Transverse colon (tissue), 4 donors: Measurements from ENCODE around the gene CRTC1. TPM values are rescaled to one million over a fixed set of nuclear protein-coding genes. Genes with fewer than 3 reads are reported as not detected.

Experiments
- DNase-seq: peaks from one replicate; pipeline ENCODE4 v3.0.0-alpha.2; 2019
- H3K27ac ChIP-seq, 4 donors: fragments of 200-600 bp; sonication (generic); 2 replicates each; pipeline ENCODE4 v1.5.1; 2016 to 2018; ENCODE audit warnings: inconsistent platforms in 4 of 4
- H3K27me3 ChIP-seq: fragments of 200-600 bp; sonication (generic); 2 replicates; pipeline ENCODE4 v1.5.1; 2017; ENCODE audit warnings: inconsistent platforms
- H3K36me3 ChIP-seq, 4 donors: fragments of 200-600 bp; sonication (generic); 2 replicates each; pipeline ENCODE4 v1.5.1; 2017 to 2019; ENCODE audit warnings: inconsistent platforms in 4 of 4
- H3K4me1 ChIP-seq, 4 donors: fragments of 200-600 bp; sonication (generic); 2 replicates each; pipeline ENCODE4 v1.5.1; 2017 to 2020; ENCODE audit warnings: inconsistent platforms in 4 of 4
- H3K4me3 ChIP-seq, 4 donors: fragments of 200-600 bp; sonication (generic); 1 replicate in 1 of 4; 2 replicates in 3 of 4; pipeline versions ENCODE4 v1.5.1 to v1.6.1; 2017 to 2019; ENCODE audit warnings: inconsistent platforms in 4 of 4
- H3K9me3 ChIP-seq, 2 donors: fragments of 200-600 bp; sonication (generic); 2 replicates each; pipeline ENCODE4 v1.5.1; 2017 to 2019; ENCODE audit warnings: inconsistent platforms in 2 of 2
- EP300 ChIP-seq: sonication (generic); formaldehyde crosslinking; IDR thresholded peaks from one replicate; pipeline ENCODE4 v1.6.1; 2017; ENCODE audit warnings: antibody characterized with exemption, low read depth
- POLR2A ChIP-seq: fragments of 450-650 bp; IDR thresholded peaks from one replicate; pipeline ENCODE4 v1.6.1; 2016; ENCODE audit warnings: antibody characterized with exemption, mild to moderate bottlenecking, moderate library complexity
- POLR2AphosphoS5 ChIP-seq, 3 donors: sonication (generic); formaldehyde crosslinking; IDR thresholded peaks; one replicate each; pipeline ENCODE4 v1.6.1; 2016; ENCODE audit warnings: antibody characterized with exemption in 3 of 3
- WGBS, 2 donors: methylation state at CpG; one replicate each; pipeline ENCODE4 v1.1.5; 2018; ENCODE audit warnings: low coverage in 1 of 2; 5-methylcytosine and 5-hydroxymethylcytosine counted together
- in situ Hi-C, 4 donors: fragments of 200-750 bp; cut with MboI; loops; one replicate each; pipeline versions ENCODE4 v1.15.0 to v1.15.1; 2017; ENCODE audit warnings: low sequenced_read_pairs in 3 of 4, low pct_ligation_motif_present in 1 of 4, low pct_unique_long_range_greater_than_20kb in 1 of 4
- intact Hi-C: fragments of 100-400 bp; cut with DNase I; formaldehyde crosslinking; loops from one replicate; pipeline ENCODE4 v1.15.1; 2023; ENCODE audit warnings: low total_unique reads
- total RNA-seq, 4 donors: library from RNA; depleted of rRNA; stranded (reverse); fragments of >200 nt; gene quantifications; one replicate each; pipeline ENCODE4 v1.1.0, GENCODE V29; 2016
- TF ChIP-seq, protein P1 (sequence below), 5 experiments: fragments of 200-600 bp in 3 of 5; fragments of 450-650 bp in 2 of 5; sonication (generic) in 3 of 5; IDR thresholded peaks; 1 replicate in 2 of 5; 2 replicates in 3 of 5; pipeline ENCODE4 v1.5.1; 2016 to 2017; ENCODE audit warnings: antibody characterized with exemption in 5 of 5, inconsistent platforms in 3 of 5, mild to moderate bottlenecking in 2 of 5, moderate library complexity in 1 of 5

Gene CRTC1
- total RNA-seq, 4 donors from 2014 or later: 6.2 to 17.6 (median 7.7) TPM

DNA sequence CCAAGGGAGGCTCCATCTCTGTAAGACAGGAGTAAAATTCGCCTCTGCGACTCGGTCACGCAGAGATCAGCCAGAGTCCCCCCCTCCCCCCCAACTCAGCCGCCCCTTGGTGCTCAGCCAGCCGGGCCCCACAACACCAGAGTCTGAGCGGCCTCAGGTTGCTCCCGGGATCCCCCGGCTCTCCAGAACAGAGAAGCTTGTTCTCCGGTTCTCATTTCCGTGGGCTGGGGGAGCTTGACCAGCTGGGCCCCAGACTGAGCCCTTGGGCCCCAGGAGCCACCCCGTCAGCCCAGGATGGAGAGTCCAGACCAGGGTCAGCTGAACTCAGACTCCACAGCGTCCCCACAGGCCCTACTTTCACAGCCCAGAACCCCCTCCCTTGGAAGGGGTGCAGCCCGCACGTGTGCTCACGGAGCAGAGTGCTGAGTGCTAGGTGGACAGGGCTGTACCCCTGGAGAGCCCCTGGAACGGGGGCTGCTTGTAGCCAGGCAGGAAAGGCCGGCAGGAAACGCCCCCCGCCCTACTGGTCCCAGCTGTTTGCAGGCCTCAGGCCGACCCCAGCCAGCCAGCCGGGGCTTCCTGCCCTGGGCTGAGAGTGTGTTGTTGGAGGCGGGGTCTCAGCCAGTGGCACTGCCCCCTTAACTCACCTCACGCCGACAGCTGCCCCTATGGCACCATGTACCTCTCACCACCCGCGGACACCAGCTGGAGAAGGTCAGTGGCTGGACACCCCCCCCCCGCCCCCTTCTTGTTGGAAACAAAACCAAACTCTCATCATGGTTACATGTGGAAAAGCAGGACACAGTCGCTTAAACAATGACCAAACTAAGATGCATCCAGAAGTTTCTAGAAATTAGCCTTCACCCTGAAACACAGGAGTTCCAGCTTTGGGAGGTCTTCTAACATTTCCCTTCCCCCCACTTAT is 63.2 kb downstream of the CRTC1 start:
- TF ChIP-seq POLR2AphosphoS5 (IDR thresholded peaks at IDR 0.05): no peak
- TF ChIP-seq POLR2A: no peak
- TF ChIP-seq EP300: no peak
- TF ChIP-seq, protein P1, sequence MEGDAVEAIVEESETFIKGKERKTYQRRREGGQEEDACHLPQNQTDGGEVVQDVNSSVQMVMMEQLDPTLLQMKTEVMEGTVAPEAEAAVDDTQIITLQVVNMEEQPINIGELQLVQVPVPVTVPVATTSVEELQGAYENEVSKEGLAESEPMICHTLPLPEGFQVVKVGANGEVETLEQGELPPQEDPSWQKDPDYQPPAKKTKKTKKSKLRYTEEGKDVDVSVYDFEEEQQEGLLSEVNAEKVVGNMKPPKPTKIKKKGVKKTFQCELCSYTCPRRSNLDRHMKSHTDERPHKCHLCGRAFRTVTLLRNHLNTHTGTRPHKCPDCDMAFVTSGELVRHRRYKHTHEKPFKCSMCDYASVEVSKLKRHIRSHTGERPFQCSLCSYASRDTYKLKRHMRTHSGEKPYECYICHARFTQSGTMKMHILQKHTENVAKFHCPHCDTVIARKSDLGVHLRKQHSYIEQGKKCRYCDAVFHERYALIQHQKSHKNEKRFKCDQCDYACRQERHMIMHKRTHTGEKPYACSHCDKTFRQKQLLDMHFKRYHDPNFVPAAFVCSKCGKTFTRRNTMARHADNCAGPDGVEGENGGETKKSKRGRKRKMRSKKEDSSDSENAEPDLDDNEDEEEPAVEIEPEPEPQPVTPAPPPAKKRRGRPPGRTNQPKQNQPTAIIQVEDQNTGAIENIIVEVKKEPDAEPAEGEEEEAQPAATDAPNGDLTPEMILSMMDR (IDR thresholded peaks at IDR 0.05): no peak
- no peak for DNase-seq
- WGBS, 2 donors: 80% methylated on average over 22 of the region's 29 CpGs; no CpG with 5 or more reads in 1 of the 2 donors
- H3K9me3 ChIP-seq: no peaks in the 10 kb centered on the region
- intact Hi-C loops: no loop called here
- in situ Hi-C loops: no loop called here
- H3K27me3 ChIP-seq: no peaks in the 10 kb centered on the region
- H3K4me1 ChIP-seq: peaks cover 15 to 21% (median 20%) of the 10 kb centered on the region in 4 donors
- H3K36me3 ChIP-seq: no peaks in the 10 kb centered on the region
- H3K27ac ChIP-seq: no peak overlapping the region
- H3K4me3 ChIP-seq: no peak overlapping the region

DNA sequence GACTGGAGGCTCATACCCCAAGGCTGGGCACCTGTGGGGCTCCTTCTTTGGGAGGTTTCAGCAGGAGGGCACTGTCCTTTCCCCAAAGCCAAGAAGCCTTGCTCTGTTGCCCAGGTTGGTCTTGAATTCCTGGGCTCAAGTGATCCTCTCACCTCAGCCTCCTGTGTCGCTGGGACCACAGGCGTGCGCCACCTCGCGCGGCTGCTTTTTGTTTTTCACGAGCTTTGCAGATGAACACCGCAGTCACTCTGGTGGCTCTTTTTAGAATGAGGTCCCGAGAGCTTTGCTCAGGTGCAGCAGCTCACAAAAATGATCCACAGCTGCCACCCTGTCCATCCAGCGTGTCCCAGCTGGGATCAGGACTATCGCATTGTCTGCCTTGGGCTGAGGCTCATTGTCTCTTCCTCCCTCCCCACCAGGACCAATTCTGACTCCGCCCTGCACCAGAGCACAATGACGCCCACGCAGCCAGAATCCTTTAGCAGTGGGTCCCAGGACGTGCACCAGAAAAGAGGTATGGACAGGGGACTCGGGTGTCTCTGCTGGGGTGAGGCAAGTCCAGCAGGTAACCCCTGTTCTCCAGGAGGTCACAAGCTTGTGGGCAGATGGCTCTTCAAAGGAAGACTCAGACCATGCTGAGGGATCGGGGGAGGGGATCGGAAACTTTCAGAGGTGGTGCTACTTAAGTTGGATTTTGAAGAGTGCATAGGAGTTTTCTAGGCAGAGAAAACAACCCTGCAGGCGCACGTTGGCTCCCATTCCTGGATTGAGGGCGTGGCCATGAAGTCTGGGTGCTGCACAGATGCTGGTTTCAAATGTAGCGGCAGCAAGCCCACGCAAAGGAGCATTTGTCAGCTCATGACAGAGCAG is 66.1 kb downstream of the CRTC1 start:
- Histone ChIP-seq H3K36me3 (no peaks in the 10 kb centered on the region), H3K27me3 (no peaks in the 10 kb centered on the region), H3K27ac (no peak overlapping the region), H3K4me3 (no peak overlapping the region), H3K4me1 (no peaks in the 10 kb centered on the region), H3K9me3 (no peaks in the 10 kb centered on the region)
- in situ Hi-C loops: no loop called here
- DNase-seq: no peak
- intact Hi-C loops: loop anchor here (10.0 kb wide), 1 partner anchor 255 kb away; no protein-coding TSS in a partner anchor
- 77 to 93% methylated on average over 7 to 23 of the region's 23 CpGs for WGBS, 2 donors
- no peak for TF ChIP-seq EP300
- TF ChIP-seq, protein P1 (IDR thresholded peaks at IDR 0.05): no peak
- TF ChIP-seq POLR2A: no peak
- TF ChIP-seq POLR2AphosphoS5 (IDR thresholded peaks at IDR 0.05): no peak

DNA sequence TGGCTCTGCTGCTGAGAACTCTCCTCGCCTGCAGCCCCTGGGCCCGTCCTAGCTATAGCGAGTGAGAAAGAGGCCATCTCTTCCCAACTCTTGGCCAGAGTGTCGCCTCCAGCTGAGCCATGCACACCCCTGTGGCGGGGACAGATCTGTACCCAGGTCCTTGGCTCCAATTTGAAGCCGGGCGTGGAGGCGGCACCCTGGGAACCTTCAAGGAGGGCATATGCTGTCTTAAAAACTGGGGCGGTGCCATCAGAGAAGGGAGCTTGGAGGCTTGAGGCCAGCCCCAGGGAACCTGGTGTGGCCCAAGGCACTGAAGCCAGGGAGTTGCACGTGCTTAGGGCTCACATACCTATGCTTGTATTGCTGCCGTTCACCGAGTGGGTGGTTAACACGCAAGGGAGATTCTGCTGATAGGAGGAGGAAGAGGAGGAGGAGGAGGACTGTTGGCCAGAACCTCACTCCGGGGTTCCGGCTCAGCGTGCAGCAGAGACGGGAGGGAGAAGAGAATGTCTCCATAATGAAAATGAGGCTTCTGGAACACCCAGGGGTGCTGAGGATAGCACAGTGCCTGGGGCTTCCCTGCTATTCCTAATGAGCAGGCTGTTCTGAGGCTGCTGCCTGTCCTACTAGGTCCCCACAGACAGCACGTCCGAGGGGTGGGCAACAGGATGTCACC is 67.0 kb downstream of the CRTC1 start:
- DNase-seq: no peak
- WGBS, 2 donors: 85 to 95% methylated on average over 4 to 19 of the region's 19 CpGs
- no peak overlapping the region for H3K27ac ChIP-seq
- H3K27me3 ChIP-seq: no peaks in the 10 kb centered on the region
- intact Hi-C loops (loop anchor here (10.0 kb wide), 1 partner anchor 254 kb away; no protein-coding TSS in a partner anchor), in situ Hi-C loops (no loop called here)
- no peak for TF ChIP-seq POLR2A
- TF ChIP-seq, protein P1 (IDR thresholded peaks at IDR 0.05): no peak
- no peak for TF ChIP-seq POLR2AphosphoS5 (IDR thresholded peaks at IDR 0.05)
- TF ChIP-seq EP300: no peak
- H3K9me3 ChIP-seq: no peaks in the 10 kb centered on the region
- H3K4me3 ChIP-seq: no peak overlapping the region
- H3K36me3 ChIP-seq: no peaks in the 10 kb centered on the region
- no peaks in the 10 kb centered on the region for H3K4me1 ChIP-seq
